KMS-11 (cell line): ENCODE results near the gene AIRE.

Experiments
- H2AFZ ChIP-seq: fragments of 200-600 bp; sonication (generic); 2 replicates; pipeline ENCODE4 v1.6.1; 2016; ENCODE audit warnings: antibody characterized with exemption, mixed run types, low read depth
- H3K27ac ChIP-seq: fragments of 200-600 bp; sonication (generic); 2 replicates; pipeline ENCODE4 v1.6.1; 2016; ENCODE audit warnings: mild to moderate bottlenecking, mixed run types
- H3K27me3 ChIP-seq: fragments of 200-600 bp; sonication (generic); 2 replicates; pipeline ENCODE4 v1.6.1; 2017; ENCODE audit warnings: mild to moderate bottlenecking, low read depth, mixed run types, moderate library complexity; ENCODE audit not compliant: insufficient read depth
- H3K36me3 ChIP-seq: fragments of 200-600 bp; sonication (generic); 2 replicates; pipeline ENCODE4 v1.6.1; 2017; ENCODE audit warnings: mild to moderate bottlenecking, mixed run types; ENCODE audit not compliant: insufficient read depth
- H3K4me1 ChIP-seq: fragments of 200-600 bp; sonication (generic); 2 replicates; pipeline ENCODE4 v1.6.1; 2016; ENCODE audit warnings: mild to moderate bottlenecking, low read depth, mixed run types; ENCODE audit not compliant: poor library complexity, severe bottlenecking
- H3K4me2 ChIP-seq: fragments of 200-600 bp; sonication (generic); 2 replicates; pipeline ENCODE4 v1.7.0; 2016; ENCODE audit warnings: mild to moderate bottlenecking, mixed run types
- H3K4me3 ChIP-seq: fragments of 200-600 bp; sonication (generic); IDR thresholded peaks from 2 replicates; pipeline ENCODE4 v1.6.1; 2017; ENCODE audit warnings: low read depth, low read length, mixed read lengths; ENCODE audit not compliant: insufficient read depth
- H3K79me2 ChIP-seq: fragments of 200-600 bp; sonication (generic); 2 replicates; pipeline ENCODE4 v1.6.1; 2016; ENCODE audit warnings: low read depth, mixed run types; ENCODE audit not compliant: insufficient read depth
- H3K9ac ChIP-seq: fragments of 200-600 bp; sonication (generic); 2 replicates; pipeline ENCODE4 v1.6.1; 2016; ENCODE audit warnings: mild to moderate bottlenecking, mixed run types
- H4K20me1 ChIP-seq: fragments of 200-600 bp; sonication (generic); 2 replicates; pipeline ENCODE4 v1.6.1; 2016; ENCODE audit warnings: mild to moderate bottlenecking, mixed run types; ENCODE audit not compliant: insufficient read depth
- TF ChIP-seq, protein P1 (sequence below): fragments of 200-600 bp; sonication (generic); conservative IDR thresholded peaks from 2 replicates; pipeline ENCODE4 v1.6.1; 2017; ENCODE audit warnings: low read depth, mild to moderate bottlenecking, antibody characterized with exemption, low read length, moderate library complexity, mixed read lengths

Gene AIRE

DNA sequence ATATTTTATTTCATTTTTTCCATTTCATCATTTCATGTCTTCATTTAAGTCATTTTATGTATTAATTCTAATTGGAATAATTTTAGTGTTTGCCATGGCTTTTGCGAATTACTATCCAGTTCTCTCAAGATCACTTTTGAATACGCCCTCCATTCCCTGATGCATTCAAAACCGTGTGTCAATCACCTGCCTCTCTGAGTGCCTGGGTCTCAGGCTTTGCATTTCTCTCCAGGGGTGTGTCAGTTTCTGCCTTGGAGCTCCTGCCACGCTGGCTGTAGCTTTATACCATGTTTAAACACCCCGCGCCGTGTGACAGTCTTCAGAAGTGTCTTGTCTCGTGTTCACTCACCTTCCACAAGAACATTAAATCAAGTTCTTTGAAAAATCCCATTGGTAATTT, 16.6 kb upstream of the AIRE start:
- H3K27ac ChIP-seq, result no peak overlapping the region
- H2AFZ ChIP-seq, result no peak overlapping the region
- no peak overlapping the region for H3K4me3 ChIP-seq
- H3K4me2 ChIP-seq, result no peak overlapping the region
- no peaks in the 10 kb centered on the region; the same call in 1 of the 2 replicates for H3K27me3 ChIP-seq
- TF ChIP-seq, protein P1, sequence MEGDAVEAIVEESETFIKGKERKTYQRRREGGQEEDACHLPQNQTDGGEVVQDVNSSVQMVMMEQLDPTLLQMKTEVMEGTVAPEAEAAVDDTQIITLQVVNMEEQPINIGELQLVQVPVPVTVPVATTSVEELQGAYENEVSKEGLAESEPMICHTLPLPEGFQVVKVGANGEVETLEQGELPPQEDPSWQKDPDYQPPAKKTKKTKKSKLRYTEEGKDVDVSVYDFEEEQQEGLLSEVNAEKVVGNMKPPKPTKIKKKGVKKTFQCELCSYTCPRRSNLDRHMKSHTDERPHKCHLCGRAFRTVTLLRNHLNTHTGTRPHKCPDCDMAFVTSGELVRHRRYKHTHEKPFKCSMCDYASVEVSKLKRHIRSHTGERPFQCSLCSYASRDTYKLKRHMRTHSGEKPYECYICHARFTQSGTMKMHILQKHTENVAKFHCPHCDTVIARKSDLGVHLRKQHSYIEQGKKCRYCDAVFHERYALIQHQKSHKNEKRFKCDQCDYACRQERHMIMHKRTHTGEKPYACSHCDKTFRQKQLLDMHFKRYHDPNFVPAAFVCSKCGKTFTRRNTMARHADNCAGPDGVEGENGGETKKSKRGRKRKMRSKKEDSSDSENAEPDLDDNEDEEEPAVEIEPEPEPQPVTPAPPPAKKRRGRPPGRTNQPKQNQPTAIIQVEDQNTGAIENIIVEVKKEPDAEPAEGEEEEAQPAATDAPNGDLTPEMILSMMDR, result no peak
- no peaks in the 10 kb centered on the region for H3K79me2 ChIP-seq
- no peaks in the 10 kb centered on the region for H3K4me1 ChIP-seq
- no peaks in the 10 kb centered on the region for H3K36me3 ChIP-seq
- no peaks in the 10 kb centered on the region for H4K20me1 ChIP-seq
- H3K9ac ChIP-seq, result no peak overlapping the region

DNA sequence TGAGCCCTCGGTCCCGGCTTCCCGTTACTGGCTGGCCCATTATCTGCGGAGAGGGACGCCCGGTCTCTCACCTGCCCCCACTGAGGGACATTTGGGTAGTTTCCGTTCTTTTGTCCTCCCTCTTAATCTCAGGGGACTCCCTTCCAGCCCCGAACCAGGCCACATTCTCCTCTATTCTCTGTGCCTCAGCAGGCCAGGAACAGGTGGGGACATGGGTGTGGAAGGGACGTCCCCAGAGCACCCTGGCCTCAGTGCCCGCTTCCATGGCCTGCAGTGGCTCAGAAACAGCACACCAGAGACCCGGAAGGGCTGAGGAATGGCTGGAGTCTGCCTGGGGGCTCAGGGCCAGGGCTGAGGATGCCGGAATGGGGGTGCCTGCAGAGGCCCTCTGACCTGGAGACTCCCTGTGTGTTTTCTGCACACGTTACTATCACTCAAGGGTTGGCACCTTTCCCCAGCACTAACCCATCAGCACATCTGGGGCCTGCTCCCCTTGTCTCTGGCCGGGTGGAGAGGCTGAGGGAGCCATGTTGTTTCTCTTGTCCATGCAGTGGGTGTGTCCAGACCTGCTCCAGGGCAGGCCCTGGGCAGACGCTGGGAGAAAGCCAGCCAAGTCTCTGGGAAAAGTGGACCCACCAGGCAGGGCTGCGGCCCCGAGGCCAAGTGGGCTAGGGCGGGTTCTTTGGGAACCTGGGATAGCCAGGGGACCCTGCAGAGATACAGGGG, 14.0 kb upstream of the AIRE start:
- Histone ChIP-seq H3K4me2 (no peak overlapping the region), H3K27me3 (no peaks in the 10 kb centered on the region; the same call in 1 of the 2 replicates), H2AFZ (no peak overlapping the region), H3K4me3 (no peak overlapping the region), H3K27ac (no peak overlapping the region), H3K4me1 (no peaks in the 10 kb centered on the region), H4K20me1 (no peaks in the 10 kb centered on the region), H3K36me3 (no peaks in the 10 kb centered on the region), H3K9ac (no peak overlapping the region), H3K79me2 (no peaks in the 10 kb centered on the region)
- TF ChIP-seq, protein P1, result no peak

DNA sequence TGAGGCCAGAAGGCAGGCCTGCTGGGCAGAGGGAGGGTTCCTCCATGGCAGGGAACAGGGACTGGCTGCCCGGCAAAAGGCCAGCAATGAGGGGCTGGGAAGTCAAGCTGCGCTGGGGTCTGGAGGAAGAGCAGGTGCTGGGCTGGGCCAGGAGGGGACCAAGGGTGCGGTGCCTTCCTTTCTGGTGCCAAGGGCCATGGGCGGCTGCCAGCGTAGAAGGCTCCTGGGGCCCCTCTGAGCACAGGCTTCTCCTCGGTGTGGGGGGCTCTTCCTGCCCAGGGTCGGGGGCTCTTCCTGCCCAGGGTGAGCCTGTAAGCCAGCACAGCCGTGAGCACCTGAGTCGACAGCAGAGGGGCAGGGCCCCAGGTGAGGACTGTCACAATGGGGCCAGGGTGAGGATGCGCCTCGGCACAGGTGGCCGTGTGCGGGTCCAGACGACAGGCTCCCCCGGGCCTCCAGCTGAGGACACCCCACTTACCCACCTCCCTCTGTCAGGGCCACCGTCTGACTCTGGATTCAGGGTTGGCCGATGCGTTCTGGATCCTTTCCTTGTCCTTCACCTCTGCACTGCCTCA, 13.3 kb upstream of the AIRE start:
- H3K27ac ChIP-seq, result no peak overlapping the region
- H2AFZ ChIP-seq, result no peak overlapping the region
- no peak overlapping the region for H3K9ac ChIP-seq
- no peaks in the 10 kb centered on the region for H3K4me1 ChIP-seq
- H3K27me3 ChIP-seq, result no peaks in the 10 kb centered on the region; the same call in 1 of the 2 replicates
- TF ChIP-seq, protein P1, result no peak
- H3K4me3 ChIP-seq, result no peak overlapping the region
- H3K79me2 ChIP-seq, result no peaks in the 10 kb centered on the region
- no peaks in the 10 kb centered on the region for H3K36me3 ChIP-seq
- no peak overlapping the region for H3K4me2 ChIP-seq
- H4K20me1 ChIP-seq, result no peaks in the 10 kb centered on the region

DNA sequence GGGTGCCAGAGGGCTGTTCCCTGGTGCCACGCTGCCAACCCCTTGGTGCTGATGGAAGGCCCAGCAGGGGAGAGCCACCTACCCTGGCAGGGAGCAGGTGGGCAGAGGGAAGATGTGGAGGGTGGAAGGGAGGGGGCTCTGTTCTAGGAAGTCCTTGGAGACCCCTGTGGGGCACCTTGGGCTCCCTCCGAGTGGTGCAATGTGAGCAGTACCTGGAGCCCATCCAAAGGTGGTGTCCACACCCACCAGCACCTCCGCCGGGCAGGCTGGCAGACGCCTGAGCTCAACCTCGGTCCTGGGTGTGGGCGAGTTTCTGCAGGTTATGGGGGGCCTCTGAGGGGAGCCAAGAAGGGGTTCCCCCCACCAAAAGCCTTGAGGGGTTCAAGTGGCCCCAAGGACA, 12.6 kb upstream of the AIRE start:
- Histone ChIP-seq H3K27ac (no peak overlapping the region), H2AFZ (no peak overlapping the region), H3K4me2 (no peak overlapping the region), H4K20me1 (no peaks in the 10 kb centered on the region), H3K36me3 (no peaks in the 10 kb centered on the region), H3K79me2 (no peaks in the 10 kb centered on the region), H3K4me3 (no peak overlapping the region), H3K4me1 (no peaks in the 10 kb centered on the region), H3K27me3 (no peaks in the 10 kb centered on the region; the same call in 1 of the 2 replicates), H3K9ac (no peak overlapping the region)
- TF ChIP-seq, protein P1, result no peak
